HG02981 (cell line): ENCODE data around the gene WAS.

Source experiments
- ATAC-seq: cut with Tn5 transposase; IDR thresholded peaks from one replicate; pipeline ENCODE4 v1.9.1; 2021; ENCODE audit warnings: mild to moderate bottlenecking, moderate library complexity; ENCODE audit not compliant: unreplicated experiment

WAS gene

DNA sequence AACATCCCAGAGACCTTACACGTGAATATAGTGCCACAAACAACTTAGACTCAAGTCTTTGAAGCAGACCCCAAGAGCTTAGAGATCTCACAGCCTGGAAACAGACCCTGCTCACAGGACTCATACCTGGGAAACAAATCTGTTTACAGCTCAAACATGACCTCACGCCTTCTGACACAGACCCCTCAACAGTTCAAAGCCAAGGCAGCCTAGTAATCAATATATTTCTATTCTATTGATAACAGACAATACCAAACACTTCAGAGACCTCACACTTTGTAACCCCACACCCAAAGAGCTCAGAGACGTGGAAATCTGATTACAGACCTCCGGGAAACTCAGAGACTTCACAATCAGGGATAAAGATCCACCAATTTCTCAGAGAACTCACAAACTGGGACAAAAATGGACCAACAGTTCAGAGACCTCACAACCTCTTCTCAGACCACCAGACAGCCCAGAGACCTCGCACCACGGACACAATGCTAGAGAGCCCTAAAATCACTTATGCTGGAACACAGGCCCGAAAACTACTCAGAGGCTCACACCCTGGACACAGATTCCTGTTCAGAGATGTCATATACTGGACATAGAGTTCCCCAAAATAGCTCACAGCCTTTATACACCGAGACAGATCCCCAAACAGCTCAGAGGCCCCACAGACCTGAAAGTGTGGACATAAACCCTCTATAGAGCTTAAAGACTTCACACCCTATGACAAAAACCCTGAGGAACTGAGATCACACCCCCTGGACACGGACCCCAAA is 27.7 kb downstream of the WAS start:
- ATAC-seq = no peak

DNA sequence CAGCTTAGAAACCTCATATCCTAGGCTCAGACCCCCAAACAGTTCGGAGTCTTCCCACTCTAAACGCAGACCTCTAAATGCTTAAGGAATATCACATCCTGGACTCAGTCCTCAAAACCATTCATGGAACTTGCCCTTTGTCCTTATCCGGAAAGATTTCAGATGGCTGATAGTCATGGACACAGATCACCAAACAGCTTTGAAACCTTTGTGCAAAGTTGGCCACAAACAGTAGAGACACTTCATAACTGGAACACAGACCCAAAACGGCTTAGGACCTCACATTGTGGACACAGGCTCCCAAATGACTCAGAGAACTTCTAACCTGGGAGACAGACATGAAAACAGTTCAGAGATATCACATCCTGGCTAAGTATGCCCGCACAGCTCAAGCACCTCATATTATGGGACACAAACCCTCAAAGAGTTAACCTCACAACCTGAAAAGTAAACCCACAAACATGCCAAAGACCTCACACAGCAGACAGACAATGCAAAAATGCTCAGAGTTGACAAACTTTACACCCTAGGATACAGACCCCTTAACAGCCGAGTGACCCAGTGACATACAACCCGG is 28.4 kb downstream of the WAS start:
- no peak for ATAC-seq

DNA sequence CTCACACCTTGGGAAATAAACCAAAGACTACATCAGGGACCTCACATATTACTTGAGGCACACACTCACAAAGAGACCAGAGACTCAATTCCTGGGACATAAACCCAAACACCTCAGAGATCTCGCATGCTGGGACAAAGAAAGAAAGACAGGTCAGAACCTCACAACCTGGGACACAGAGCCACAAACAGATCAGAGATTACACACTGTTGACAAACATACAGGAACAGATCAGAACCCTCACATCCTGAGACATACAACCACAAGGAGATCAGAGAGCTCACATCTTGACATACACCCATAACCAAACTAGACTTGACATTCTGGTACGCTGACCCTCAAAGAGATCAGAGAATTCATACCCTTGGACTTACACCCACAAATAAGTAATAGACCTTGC is 30.2 kb downstream of the WAS start:
- no peak for ATAC-seq

DNA sequence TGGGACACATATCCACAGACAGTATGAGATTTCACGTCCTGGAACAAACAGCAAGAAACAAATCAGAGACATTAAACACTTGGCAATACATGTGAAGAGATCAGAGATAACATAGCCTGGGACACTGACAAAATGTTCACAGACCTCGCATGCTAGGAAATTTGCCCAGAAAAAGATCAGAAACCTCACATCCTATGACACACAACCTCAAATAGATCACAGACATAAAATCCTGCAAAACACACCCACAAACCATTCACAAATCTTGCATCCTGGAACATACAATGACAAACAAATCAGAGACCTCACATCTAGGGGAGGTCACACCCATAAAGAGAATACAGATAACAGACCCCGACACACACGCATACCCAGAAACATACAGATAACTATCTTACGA is 31.0 kb downstream of the WAS start:
- no peak for ATAC-seq

DNA sequence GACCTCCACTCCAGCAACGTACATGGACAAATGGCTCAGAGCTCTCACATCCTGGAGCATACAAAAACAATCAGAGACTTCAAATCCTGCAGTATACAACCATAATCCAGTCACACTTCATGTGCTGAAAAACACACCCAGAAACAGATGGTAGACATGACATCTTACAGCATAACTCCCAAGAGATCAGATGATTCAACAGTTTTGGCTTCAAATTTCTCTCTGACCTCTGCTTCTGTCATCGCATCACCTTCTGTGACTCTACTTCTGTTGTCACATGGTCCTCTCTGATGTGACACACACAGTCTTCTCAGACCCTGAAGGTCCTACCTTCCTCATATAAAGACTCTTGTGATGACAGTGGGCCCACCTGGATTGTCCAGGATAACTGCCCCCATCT is 31.5 kb downstream of the WAS start:
- no peak for ATAC-seq

DNA sequence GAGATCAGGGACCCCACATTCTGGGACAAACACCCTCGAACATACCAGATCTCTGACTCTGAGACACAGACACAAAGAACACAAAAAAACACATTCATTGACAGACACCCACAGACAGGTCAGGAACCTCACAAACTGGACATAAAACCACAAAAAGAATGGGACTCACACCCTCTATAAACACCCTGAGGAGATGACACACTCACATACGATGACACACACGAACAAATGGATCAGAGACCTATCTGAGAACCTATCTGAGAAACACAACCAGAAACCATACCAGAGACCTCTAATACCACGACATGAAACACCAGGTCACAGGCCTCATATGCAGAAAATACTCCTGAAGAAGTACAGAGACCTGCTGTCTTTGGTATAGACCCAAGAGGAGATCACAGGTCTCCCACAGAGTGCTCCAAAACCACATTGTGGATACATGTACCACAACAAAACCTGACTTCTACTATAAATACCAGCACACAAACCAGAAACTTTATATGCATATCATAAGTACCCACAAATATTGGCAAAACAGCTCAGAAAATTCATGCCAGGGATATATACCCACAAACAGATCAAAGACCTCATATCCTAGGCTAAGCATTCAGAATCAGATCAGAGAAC is 32.4 kb downstream of the WAS start:
- no peak for ATAC-seq

DNA sequence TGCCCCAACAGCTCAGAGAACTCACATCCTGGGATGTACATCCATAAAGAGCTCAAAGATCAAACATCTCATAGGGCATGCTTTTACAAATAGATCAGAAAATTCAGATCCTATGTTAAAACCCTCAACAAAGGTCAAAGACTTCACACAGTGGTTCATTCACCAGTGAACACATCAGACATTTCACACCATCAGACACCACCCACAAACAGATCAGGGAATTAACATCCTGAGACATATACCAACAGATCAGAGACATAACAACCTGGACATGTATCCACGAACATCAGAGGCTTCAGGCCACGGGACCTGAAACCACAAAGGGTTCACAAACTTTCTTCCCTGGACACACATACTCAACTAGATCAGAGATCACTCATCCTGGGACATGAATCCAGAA is 36.4 kb downstream of the WAS start:
- no peak for ATAC-seq

DNA sequence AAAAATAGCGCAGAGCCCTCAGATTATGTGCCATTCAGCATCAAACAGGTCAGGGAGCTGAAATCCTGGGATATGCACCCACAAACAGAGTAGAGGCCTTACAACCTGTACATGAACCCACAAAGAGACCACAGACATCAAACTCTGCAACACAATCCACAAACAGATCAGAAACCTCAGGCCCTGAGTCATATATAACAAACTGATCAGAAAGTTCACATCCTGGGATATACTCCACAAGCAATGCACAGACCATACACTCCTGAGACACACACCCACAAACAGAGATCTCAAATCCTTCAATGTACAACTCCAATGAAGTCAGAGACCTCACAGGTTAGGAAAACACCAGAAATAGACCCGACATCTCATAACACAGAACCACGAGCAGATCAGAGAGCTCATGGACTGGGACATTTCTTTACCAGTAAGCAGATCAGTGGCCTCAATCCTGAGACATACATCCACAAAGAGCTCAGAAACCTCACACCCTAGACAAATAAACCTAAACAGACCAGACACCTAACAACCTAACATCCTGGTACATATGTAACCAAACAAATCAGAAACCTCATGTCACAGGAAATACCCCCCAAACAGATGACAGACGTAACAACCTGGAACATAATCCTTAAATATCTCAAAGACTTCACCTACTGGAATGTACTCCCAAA is 37.1 kb downstream of the WAS start:
- no peak for ATAC-seq

DNA sequence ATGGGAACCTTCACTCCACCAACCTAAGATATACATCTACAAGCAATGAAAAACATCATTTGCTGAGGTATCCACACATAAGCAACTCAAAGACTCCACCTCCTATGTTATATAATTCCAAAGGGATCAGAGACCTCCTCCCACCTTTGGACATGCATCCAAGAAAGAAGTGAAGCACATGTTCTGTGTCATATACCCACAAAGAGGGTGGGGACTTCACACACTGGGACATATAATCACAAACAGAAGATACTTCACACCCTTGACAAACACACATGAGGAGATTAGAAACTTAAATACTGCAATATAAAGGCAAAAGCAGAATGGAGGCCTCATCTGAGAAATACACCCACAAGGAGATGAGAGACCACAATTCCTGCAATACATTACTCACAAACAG is 38.3 kb downstream of the WAS start:
- ATAC-seq = no peak

DNA sequence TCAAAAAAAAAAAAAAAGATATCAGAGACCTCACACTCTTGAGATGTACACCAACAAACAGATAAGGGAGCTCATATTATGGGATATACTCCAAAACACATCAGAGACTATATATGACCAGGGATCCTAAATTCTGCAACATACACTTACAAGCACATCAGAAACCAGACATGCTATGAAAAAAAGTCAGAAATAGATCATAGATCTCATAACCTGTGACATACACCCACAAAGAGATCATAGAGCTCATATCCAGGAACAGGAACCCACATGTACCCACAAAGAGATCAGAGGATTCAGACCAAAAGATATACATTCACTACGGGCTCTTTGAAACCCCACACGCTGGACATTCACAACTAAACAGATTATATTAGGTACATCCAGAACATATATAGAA is 43.0 kb downstream of the WAS start:
- ATAC-seq = no peak

DNA sequence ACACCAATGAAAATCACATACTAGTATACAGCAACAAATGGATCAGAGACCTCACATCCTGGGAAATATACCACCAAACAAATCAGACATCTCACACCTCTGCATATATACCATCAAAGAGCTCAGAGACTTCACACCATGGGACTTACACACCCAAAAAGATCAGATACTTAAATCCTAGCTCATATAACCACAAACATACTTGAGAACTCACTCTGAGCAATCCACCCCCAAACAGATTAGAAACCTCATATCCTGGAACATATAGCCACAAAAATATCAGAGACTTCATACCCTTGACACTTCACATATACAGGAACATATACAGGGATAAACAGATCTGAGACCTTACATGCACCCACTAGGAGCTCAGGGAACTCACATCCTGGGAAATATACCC is 45.1 kb downstream of the WAS start:
- no peak for ATAC-seq

DNA sequence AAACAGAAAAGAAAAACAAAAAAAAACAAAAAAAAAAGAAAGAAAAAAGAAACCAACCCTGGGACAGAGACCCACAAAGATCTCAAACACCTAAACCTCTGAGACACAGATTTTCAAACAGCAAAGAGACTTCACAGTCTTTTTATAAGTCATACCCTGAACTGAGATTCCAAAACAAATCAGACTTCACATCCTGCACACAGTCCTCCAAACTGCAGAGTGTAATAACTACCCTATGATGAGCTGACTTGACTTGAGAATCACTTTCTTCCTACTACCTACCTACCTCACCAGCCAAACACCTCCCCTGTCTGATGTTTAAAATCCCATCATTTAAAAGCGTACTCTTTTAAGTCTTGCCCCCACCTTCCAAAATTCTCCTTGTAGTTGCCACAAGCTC is 52.7 kb downstream of the WAS start:
- ATAC-seq = no peak

DNA sequence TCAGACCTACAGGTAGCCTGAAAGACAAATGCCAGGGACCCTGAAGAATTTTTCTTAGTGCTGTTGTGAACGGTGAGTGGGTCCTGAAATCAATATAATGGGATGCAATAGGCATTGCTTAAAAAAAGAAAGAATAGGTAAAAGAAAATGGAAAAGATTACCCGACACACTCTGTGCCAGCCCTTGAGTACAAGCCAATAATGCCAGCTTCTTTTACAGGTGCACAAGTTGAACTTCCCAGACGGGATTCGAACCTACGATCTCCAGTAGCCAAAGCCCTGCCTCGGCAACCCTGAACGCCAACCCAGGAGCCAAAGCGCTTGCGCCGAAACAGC is 53.2 kb downstream of the WAS start:
- ATAC-seq = no peak

DNA sequence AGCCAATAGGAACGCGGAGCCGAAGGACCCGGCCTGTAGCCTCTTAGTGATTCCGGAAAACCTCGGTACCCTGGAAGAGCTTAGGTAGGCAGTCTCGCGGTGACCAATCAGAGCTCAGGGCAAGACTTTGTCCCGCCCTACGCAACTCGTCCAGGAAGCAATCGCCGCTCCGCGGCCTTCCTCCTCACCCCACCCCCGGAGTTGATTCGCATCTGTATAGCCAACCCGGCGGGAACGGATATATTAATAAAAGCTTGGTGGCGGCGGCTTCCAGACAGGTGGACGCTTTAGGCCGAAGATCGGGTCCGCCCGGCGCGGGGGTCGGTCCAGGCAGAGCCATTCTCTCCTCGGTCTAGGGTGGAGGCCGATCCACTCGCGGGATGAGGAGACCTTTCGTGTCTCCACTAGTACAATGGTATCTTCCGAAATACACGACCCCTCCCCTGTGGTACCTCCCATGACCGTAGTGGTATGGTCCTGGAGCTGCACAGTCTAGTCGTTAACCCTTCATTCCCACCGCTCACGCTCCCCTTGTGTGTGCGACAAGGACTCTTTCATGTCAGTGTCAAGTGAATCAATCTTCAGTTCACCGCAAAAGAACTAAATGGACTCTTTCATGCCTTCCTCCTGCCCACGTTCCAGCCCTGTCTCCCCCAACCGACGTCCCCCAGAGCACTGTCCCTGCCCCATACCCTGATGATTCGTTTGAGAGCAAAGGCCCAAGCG is 53.8 kb downstream of the WAS start:
- peak; percentile 98 for ATAC-seq

DNA sequence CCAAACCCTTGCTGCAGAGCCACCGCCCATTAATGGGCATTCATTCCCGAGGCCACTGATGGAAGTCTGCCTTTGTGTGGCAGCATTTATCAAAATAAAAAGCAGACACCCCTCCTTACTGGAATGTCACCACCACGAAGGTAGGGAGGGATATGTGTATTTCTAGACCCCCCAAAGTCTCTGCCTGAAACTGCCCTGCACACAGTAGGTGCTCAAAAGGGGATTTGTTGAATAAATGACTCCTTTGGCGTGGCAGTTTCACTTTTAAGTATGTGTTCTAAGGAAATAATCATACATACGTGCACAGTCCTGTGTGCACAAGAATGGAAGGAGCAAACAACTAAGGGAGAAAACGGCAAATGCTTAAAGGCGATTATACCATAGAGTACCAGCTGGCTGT is 54.3 kb downstream of the WAS start:
- no peak for ATAC-seq
